Transverse colon (tissue), 4 donors: Measurements from ENCODE around the gene MRAP2. TPM values are rescaled to one million over a fixed set of nuclear protein-coding genes. Genes with fewer than 3 reads are reported as not detected.

Source experiments
- DNase-seq: peaks from one replicate; pipeline ENCODE4 v3.0.0-alpha.2; 2019
- H3K27ac ChIP-seq, 4 donors: fragments of 200-600 bp; sonication (generic); 2 replicates each; pipeline ENCODE4 v1.5.1; 2016 to 2018; ENCODE audit warnings: inconsistent platforms in 4 of 4
- H3K27me3 ChIP-seq: fragments of 200-600 bp; sonication (generic); 2 replicates; pipeline ENCODE4 v1.5.1; 2017; ENCODE audit warnings: inconsistent platforms
- H3K36me3 ChIP-seq, 4 donors: fragments of 200-600 bp; sonication (generic); 2 replicates each; pipeline ENCODE4 v1.5.1; 2017 to 2019; ENCODE audit warnings: inconsistent platforms in 4 of 4
- H3K4me1 ChIP-seq, 4 donors: fragments of 200-600 bp; sonication (generic); 2 replicates each; pipeline ENCODE4 v1.5.1; 2017 to 2020; ENCODE audit warnings: inconsistent platforms in 4 of 4
- H3K4me3 ChIP-seq, 4 donors: fragments of 200-600 bp; sonication (generic); 1 replicate in 1 of 4; 2 replicates in 3 of 4; pipeline versions ENCODE4 v1.5.1 to v1.6.1; 2017 to 2019; ENCODE audit warnings: inconsistent platforms in 4 of 4
- H3K9me3 ChIP-seq, 2 donors: fragments of 200-600 bp; sonication (generic); 2 replicates each; pipeline ENCODE4 v1.5.1; 2017 to 2019; ENCODE audit warnings: inconsistent platforms in 2 of 2
- CTCF ChIP-seq, 5 experiments: fragments of 200-600 bp in 3 of 5; fragments of 450-650 bp in 2 of 5; sonication (generic) in 3 of 5; IDR thresholded peaks; 1 replicate in 2 of 5; 2 replicates in 3 of 5; pipeline ENCODE4 v1.5.1; 2016 to 2017; ENCODE audit warnings: antibody characterized with exemption in 5 of 5, inconsistent platforms in 3 of 5, mild to moderate bottlenecking in 2 of 5, moderate library complexity in 1 of 5
- EP300 ChIP-seq: sonication (generic); formaldehyde crosslinking; IDR thresholded peaks from one replicate; pipeline ENCODE4 v1.6.1; 2017; ENCODE audit warnings: antibody characterized with exemption, low read depth
- POLR2A ChIP-seq: fragments of 450-650 bp; IDR thresholded peaks from one replicate; pipeline ENCODE4 v1.6.1; 2016; ENCODE audit warnings: antibody characterized with exemption, mild to moderate bottlenecking, moderate library complexity
- POLR2AphosphoS5 ChIP-seq, 3 donors: sonication (generic); formaldehyde crosslinking; IDR thresholded peaks; one replicate each; pipeline ENCODE4 v1.6.1; 2016; ENCODE audit warnings: antibody characterized with exemption in 3 of 3
- WGBS, 2 donors: methylation state at CpG; one replicate each; pipeline ENCODE4 v1.1.5; 2018; ENCODE audit warnings: low coverage in 1 of 2; 5-methylcytosine and 5-hydroxymethylcytosine counted together
- in situ Hi-C, 4 donors: fragments of 200-750 bp; cut with MboI; loops; one replicate each; pipeline versions ENCODE4 v1.15.0 to v1.15.1; 2017; ENCODE audit warnings: low sequenced_read_pairs in 3 of 4, low pct_ligation_motif_present in 1 of 4, low pct_unique_long_range_greater_than_20kb in 1 of 4
- intact Hi-C: fragments of 100-400 bp; cut with DNase I; formaldehyde crosslinking; loops from one replicate; pipeline ENCODE4 v1.15.1; 2023; ENCODE audit warnings: low total_unique reads
- total RNA-seq, 4 donors: library from RNA; depleted of rRNA; stranded (reverse); fragments of >200 nt; gene quantifications; one replicate each; pipeline ENCODE4 v1.1.0, GENCODE V29; 2016

MRAP2 gene
- total RNA-seq, 4 donors from 2014 or later: 0.80 to 5.1 (median 2.9) TPM

- intact Hi-C loops (no loop called here), in situ Hi-C loops (no loop called here)
- Histone ChIP-seq H3K36me3 (no peaks in the 10 kb centered on the region), H3K27ac (no peak overlapping the region), H3K4me1 (no peaks in the 10 kb centered on the region), H3K27me3 (no peaks in the 10 kb centered on the region), H3K4me3 (no peak overlapping the region), H3K9me3 (no peaks in the 10 kb centered on the region)
- DNase-seq: no peak
- TF ChIP-seq POLR2AphosphoS5 (IDR thresholded peaks at IDR 0.05) (no peak), POLR2A (no peak), CTCF (IDR thresholded peaks at IDR 0.05) (no peak), EP300 (no peak)
- WGBS, 2 donors: 50 to 67% methylated on average over 1 to 6 of the region's 6 CpGs
Observed at GRCh38 chr6:84074988-84075781, 41.6 kb downstream of the MRAP2 start.

GRCh38 chr6:84077645-84078044, 44.1 kb downstream of the MRAP2 start:
- 64 to 75% methylated on average over 2 of the region's 2 CpGs for WGBS, 2 donors
- Histone ChIP-seq H3K4me3 (no peak overlapping the region), H3K27ac (no peak overlapping the region), H3K4me1 (no peaks in the 10 kb centered on the region), H3K9me3 (no peaks in the 10 kb centered on the region), H3K27me3 (no peaks in the 10 kb centered on the region), H3K36me3 (no peaks in the 10 kb centered on the region)
- in situ Hi-C loops (no loop called here), intact Hi-C loops (no loop called here)
- TF ChIP-seq EP300 (no peak), POLR2AphosphoS5 (IDR thresholded peaks at IDR 0.05) (no peak), POLR2A (no peak), CTCF (IDR thresholded peaks at IDR 0.05) (no peak)
- DNase-seq: no peak

GRCh38 chr6:84078335-84078734, 44.8 kb downstream of the MRAP2 start:
- TF ChIP-seq POLR2AphosphoS5 (IDR thresholded peaks at IDR 0.05): no peak
- Histone ChIP-seq H3K27ac (no peak overlapping the region), H3K4me3 (no peak overlapping the region), H3K9me3 (no peaks in the 10 kb centered on the region), H3K4me1 (no peaks in the 10 kb centered on the region), H3K36me3 (no peaks in the 10 kb centered on the region), H3K27me3 (no peaks in the 10 kb centered on the region)
- no peak for DNase-seq
- WGBS, 2 donors: 50% methylated on average over 1 of the region's 1 CpG; no CpG with 5 or more reads in 1 of the 2 donors
- intact Hi-C loops: no loop called here
- in situ Hi-C loops: no loop called here

GRCh38 chr6:84081222-84081621, 47.6 kb downstream of the MRAP2 start:
- Histone ChIP-seq H3K36me3 (no peaks in the 10 kb centered on the region), H3K27me3 (no peaks in the 10 kb centered on the region), H3K27ac (no peak overlapping the region), H3K9me3 (no peaks in the 10 kb centered on the region), H3K4me1 (no peaks in the 10 kb centered on the region), H3K4me3 (no peak overlapping the region)
- DNase-seq: no peak
- 85% methylated on average over 2 of the region's 2 CpGs; no CpG with 5 or more reads in 1 of the 2 donors for WGBS, 2 donors
- in situ Hi-C loops (no loop called here), intact Hi-C loops (no loop called here)
- TF ChIP-seq POLR2AphosphoS5 (IDR thresholded peaks at IDR 0.05): no peak
- no peak for TF ChIP-seq EP300
- no peak for TF ChIP-seq POLR2A
- no peak for TF ChIP-seq CTCF (IDR thresholded peaks at IDR 0.05)
